Hematopoietic multipotent progenitor cell treated with erythropoietin and hydrocortisone succinate and interleukin-3 and kit ligand, for 15 days (in vitro differentiated cells): ENCODE results near the gene PUS7.
"Not testable (repeated sequence)": the region's sequence is repeated elsewhere in the genome, so short reads cannot be mapped to it uniquely, and the experiment has no call there.

Experiments used
- DNase-seq: peaks from one replicate; pipeline ENCODE4 v3.0.0-alpha.2; 2015; ENCODE audit warnings: low spot score

Gene PUS7

GRCh38 chr7:105496521-105496920 lies 25.6 kb downstream of the PUS7 start:
- DNase-seq, result no peak

GRCh38 chr7:105493923-105494315 lies 28.2 kb downstream of the PUS7 start:
- no peak for DNase-seq

GRCh38 chr7:105493196-105493922 lies 28.7 kb downstream of the PUS7 start:
- no peak for DNase-seq

GRCh38 chr7:105489409-105489808 lies 32.7 kb downstream of the PUS7 start:
- DNase-seq, result no peak

DNA sequence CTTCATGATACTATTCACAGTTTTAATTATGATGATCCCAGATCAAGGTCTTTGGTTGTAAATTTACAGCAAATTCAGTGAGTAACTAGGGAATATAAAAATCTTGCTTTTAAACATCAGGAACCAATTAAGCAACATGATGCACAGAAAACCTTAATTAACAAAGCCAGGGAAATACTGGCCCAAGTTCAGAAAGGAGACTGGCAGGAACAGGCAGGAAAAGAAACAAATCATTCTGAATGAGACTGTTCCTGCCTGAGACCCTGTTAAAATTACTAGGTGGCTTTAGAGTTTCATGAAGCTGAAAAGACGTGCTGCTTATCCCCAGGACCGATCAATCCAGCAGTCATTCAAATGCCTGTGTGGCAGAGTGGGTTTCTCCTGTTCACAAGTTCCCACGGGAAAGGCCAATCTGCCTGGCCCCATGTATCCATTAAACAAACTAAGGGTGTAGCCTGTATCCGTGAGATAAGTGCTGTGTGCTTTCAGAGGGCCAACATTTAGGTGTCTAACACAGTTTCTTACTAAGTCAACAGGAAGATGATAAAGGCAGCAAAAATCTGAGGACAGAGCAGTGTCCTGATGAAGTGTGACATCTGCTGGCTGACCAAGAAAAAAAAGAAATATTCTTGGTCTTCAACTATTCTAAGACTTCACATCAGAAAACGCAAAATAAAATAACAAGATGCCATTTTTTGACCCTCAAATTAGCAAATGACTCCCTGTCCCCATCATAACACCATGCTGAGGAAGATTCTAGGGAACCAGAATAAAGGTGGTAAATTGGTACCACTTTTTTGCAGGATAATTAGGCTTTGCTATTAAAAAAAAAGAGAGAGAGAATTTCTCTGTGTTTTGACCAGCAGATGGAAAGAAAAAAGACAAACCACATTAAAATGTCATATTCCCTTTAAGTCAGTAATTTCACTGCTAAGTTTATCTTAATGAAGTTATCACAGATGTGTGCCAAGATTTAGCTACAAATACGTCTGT lies 34.2 kb downstream of the PUS7 start:
- DNase-seq, result no peak

- DNase-seq, result no peak
Measured at GRCh38 chr7:105480931-105481330, 41.1 kb downstream of the PUS7 start.

GRCh38 chr7:105478606-105479005 lies 43.5 kb downstream of the PUS7 start:
- DNase-seq, result no peak

GRCh38 chr7:105477908-105478307 lies 44.2 kb downstream of the PUS7 start:
- DNase-seq, result no peak

DNA sequence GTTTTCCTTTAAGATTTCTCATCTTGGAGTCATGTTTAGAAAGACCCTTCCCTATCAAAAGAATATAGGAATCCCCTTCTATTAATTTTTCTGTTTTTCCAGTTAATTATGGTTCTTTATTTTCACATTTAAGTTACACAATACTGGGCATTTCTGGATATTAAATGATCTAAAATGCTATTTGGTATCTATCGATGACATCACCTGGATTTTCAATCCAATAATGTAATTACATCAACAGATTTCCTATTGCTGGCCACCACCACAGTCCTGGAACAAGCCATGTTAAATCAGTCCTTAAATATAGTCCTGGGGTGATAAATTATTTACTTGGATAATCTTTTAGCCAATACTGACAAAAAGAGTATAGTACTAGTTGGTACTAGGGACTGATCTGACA lies 48.0 kb downstream of the PUS7 start:
- DNase-seq, result no peak

GRCh38 chr7:105473163-105473562 lies 48.9 kb downstream of the PUS7 start:
- no peak for DNase-seq

GRCh38 chr7:105470846-105471245 lies 51.2 kb downstream of the PUS7 start:
- no peak for DNase-seq

DNA sequence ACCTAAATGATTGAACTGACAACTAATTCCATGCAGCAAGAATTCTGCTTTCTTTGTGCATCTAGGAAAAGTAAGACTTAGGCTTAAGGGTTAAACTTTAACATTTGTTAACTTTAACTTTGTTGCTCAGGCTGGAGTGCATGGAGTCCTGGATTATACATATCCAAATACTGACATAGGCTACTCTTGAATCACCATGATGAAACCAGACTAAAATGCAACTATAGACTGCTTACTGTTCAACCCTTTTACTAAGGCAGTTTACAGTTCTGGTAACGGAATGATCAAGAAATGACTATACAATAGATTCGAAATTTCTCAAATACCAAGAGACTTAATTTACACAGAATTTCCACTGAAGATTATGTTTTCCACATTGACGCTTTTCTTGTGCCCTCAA lies 52.0 kb downstream of the PUS7 start:
- DNase-seq, result no peak

GRCh38 chr7:105462765-105463420 lies 59.2 kb downstream of the PUS7 start:
- no peak for DNase-seq

DNA sequence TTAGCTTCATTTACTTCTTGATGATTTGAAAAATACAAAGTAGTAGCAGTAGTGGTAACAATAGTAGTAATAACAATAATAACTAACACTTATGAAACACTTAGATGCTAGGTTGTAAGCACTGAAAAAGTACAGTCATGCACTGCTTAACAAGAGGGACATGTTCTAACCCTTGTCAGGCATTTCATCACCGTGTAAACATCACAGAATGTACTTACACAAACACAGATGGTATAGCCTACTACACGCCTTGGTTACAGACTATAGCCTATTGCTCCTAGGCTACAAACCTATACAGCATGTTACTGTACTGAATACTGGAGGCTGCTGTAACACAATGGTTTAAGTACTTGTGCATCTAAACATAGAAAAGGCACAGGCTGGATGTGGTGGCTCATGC lies 60.6 kb downstream of the PUS7 start:
- no peak for DNase-seq

GRCh38 chr7:105457619-105458225 lies 64.3 kb downstream of the PUS7 start:
- no peak for DNase-seq

- DNase-seq, result no peak
Measured at GRCh38 chr7:105454921-105455320, 67.2 kb downstream of the PUS7 start.

DNA sequence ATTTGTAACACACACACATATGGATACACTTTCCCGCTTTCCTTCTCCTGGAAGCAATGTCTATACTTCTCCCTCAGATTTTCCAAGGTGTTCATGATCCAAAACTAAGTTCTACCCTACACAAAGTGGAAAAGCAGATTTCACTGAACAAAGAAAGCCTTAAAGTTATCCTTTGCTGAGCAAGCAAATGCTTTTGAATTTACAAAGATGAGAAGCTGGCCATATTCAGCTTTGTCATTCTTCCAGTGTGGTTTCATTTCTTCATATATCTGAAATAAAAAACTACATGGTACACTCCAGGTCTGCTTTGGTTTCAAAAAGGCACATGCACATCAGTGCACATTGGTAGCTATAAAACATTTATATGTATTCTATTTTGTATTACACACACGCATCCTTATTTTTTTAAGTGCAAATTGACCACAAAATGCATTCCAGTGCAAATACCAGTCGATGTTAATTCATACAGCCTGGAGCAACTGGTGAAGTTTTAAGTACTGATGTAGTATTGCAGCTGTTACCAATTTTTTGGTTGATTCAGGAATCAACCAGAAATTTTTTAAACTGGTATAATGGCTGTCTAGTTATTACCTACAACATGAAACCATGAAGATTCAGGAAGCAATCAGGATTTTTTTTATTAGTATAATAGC lies 67.8 kb downstream of the PUS7 start:
- DNase-seq, result no peak

DNA sequence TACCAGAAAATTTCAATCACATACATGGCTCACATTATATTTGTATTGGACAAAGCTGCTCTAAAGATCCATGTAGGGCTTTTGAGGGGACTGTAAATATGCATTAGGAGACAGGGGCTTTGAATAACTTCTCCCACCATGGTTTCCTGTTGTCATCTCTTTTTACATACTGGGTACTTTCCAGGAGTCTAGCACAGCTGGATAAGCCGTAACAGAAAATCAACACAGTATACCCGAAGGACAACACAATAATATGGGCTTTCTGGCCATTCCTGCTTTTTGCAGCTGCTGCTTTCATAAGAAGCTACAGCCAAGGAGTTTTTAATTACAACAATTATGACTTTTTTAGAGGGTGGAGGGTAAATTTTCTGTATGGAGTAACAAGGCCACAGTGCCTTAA lies 70.0 kb downstream of the PUS7 start:
- DNase-seq, result no peak

DNA sequence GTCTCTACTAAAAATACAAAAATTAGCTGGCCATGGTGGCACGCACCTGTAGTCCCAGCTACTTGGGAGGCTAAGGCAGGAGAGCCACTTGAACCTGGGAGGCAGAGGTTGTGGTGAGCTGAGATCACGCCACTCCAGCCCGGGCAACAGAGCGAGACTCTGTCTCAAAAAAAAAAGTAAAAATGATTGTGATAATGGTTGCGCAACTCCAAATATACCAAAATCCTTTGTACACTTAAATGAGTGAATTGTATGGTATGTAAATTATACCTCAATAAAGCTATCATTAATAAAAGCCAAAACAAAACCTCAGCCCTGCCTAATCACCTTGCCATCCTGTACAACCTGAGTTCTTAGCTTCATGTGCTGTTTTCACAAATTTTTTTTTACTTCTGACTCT lies 71.2 kb downstream of the PUS7 start:
- not testable (repeated sequence) for DNase-seq

GRCh38 chr7:105450177-105450861 lies 71.8 kb downstream of the PUS7 start:
- DNase-seq, result no peak

DNA sequence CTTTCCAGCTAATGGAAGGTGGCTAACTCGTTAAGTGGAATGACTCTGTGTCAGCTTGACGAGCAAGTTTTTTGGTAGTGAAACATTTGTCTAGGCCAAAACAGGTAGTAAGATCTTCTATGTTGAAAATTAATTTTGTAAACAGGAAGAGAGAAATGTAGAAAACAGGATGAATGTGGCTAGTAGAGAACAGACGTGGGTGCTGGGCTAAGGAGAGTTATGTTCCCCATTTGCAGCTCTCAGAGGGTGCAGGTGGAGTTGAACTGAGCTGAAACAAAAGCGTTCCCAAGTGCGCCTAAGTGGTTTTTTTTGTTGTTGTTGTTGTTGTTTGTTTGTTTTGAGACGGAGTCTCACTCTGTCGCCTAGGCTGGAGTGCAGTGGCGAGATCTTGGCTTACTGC lies 73.9 kb downstream of the PUS7 start:
- DNase-seq, result no peak
